ENCODE measurements around the gene IDUA. TPM values are rescaled to one million over a fixed set of nuclear protein-coding genes. Genes with fewer than 3 reads are reported as not detected.
"Not testable (repeated sequence)": the region's sequence is repeated elsewhere in the genome, so short reads cannot be mapped to it uniquely, and the experiment has no call there.

IDUA gene
- total RNA-seq: 10 to 100 TPM; 38.7 to 43.6 (median 43.0) TPM
- total RNA-seq (2013): 13.6 TPM

DNA sequence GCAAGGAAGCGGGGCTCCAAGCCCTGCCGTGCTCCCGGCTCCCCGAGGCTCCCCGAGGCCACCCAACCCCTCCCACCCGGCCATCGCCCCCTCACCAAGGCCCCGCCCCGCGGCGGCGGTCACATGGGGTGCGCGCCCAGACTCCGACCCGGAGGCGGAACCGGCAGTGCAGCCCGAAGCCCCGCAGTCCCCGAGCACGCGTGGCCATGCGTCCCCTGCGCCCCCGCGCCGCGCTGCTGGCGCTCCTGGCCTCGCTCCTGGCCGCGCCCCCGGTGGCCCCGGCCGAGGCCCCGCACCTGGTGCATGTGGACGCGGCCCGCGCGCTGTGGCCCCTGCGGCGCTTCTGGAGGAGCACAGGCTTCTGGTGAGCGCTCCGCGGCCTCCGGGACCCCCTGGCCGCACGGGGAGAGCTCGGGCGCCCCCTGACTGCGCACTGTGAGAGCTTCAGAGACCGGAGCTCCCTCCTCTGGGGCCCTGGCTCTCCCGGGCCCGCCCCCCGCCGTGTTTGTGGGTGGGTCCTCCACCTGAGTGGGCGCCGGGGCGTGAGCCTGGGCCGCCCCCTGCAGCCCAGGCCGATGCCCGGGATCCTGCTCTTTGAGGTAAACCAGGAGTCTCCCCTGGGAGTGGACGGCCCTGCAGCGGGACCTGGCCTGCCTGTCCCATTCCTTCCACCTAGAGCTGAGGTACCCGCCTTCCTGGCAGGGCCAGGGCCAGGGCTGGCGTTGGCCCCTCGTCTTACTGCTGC, at the start of gene IDUA:
IDUA (plus strand) TSS at position 166 of the 745 bp plus-strand sequence; CDS start at position 207, 41 bp downstream.
- H3K27ac ChIP-seq (ENCODE audit: low read length): peak within 1 kb of the TSS; percentile 70
- no peaks in the 10 kb centered on the region for H3K27me3 Mint-ChIP-seq (ENCODE audit: low read depth in 2 of 2)
- H3K4me1 ChIP-seq (ENCODE audit: control insufficient read depth, insufficient read depth, low read length): peaks cover 30% of the 10 kb centered on the region
- intact Hi-C loops (cut with micrococcal nuclease): loop anchor here (2.0 kb wide), 1 partner anchor 244 kb away; no protein-coding TSS in a partner anchor
- no peaks in the 10 kb centered on the region for H3K9me3 ChIP-seq (ENCODE audit: control insufficient read depth, insufficient read depth, low read length)
- no peaks in the 10 kb centered on the region for H3K27me3 ChIP-seq (ENCODE audit: control insufficient read depth, insufficient read depth, low read length)
- no peaks in the 10 kb centered on the region for H3K9me3 Mint-ChIP-seq
- peak within 1 kb of the TSS; percentile 80 to 81 for H3K27ac Mint-ChIP-seq
- DNase-seq (peak; percentile 77 to 92), ATAC-seq (peak; percentile 86 to 91 (median 86))
- TF ChIP-seq, protein P1, sequence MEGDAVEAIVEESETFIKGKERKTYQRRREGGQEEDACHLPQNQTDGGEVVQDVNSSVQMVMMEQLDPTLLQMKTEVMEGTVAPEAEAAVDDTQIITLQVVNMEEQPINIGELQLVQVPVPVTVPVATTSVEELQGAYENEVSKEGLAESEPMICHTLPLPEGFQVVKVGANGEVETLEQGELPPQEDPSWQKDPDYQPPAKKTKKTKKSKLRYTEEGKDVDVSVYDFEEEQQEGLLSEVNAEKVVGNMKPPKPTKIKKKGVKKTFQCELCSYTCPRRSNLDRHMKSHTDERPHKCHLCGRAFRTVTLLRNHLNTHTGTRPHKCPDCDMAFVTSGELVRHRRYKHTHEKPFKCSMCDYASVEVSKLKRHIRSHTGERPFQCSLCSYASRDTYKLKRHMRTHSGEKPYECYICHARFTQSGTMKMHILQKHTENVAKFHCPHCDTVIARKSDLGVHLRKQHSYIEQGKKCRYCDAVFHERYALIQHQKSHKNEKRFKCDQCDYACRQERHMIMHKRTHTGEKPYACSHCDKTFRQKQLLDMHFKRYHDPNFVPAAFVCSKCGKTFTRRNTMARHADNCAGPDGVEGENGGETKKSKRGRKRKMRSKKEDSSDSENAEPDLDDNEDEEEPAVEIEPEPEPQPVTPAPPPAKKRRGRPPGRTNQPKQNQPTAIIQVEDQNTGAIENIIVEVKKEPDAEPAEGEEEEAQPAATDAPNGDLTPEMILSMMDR (IDR thresholded peaks at IDR 0.05): peak; percentile 68
- peak within 1 kb of the TSS; percentile 73 for H3K4me3 ChIP-seq (ENCODE audit: low read length)
- WGBS (ENCODE audit: insufficient coverage): 1% methylated on average over 67 of the region's 69 CpGs
- H3K36me3 Mint-ChIP-seq: no peaks in the 10 kb centered on the region
- peaks cover 23 to 29% of the 10 kb centered on the region in 2 donors for H3K4me1 Mint-ChIP-seq
- H3K36me3 ChIP-seq (ENCODE audit: control insufficient read depth, insufficient read depth, low read length): peaks cover 5% of the 10 kb centered on the region
- peak within 1 kb of the TSS; percentile 93 for H3K4me3 Mint-ChIP-seq

- H3K9me3 ChIP-seq (ENCODE audit: control insufficient read depth, insufficient read depth, low read length); H3K9me3 Mint-ChIP-seq; H3K27ac ChIP-seq (ENCODE audit: low read length); H3K27ac Mint-ChIP-seq; H3K4me3 ChIP-seq (ENCODE audit: low read length); H3K27me3 Mint-ChIP-seq (ENCODE audit: low read depth in 2 of 2); H3K27me3 ChIP-seq (ENCODE audit: control insufficient read depth, insufficient read depth, low read length); ATAC-seq; H3K4me1 ChIP-seq (ENCODE audit: control insufficient read depth, insufficient read depth, low read length); H3K4me3 Mint-ChIP-seq; H3K4me1 Mint-ChIP-seq; H3K36me3 ChIP-seq (ENCODE audit: control insufficient read depth, insufficient read depth, low read length); intact Hi-C loops (cut with micrococcal nuclease); H3K36me3 Mint-ChIP-seq; DNase-seq: not testable (repeated sequence)
- 94% methylated on average over 3 of the region's 4 CpGs for WGBS (ENCODE audit: insufficient coverage)
Observed at GRCh38 chr4:939508-939907, 47.3 kb upstream of the IDUA start.

GRCh38 chr4:945274-946102, 41.4 kb upstream of the IDUA start:
- Histone ChIP-seq H3K36me3 (ENCODE audit: control insufficient read depth, insufficient read depth, low read length) (peaks cover 3% of the 10 kb centered on the region), H3K27me3 (ENCODE audit: control insufficient read depth, insufficient read depth, low read length) (no peaks in the 10 kb centered on the region), H3K4me3 (ENCODE audit: low read length) (no peak overlapping the region), H3K4me1 (ENCODE audit: control insufficient read depth, insufficient read depth, low read length) (peaks cover 11% of the 10 kb centered on the region), H3K9me3 (ENCODE audit: control insufficient read depth, insufficient read depth, low read length) (no peaks in the 10 kb centered on the region), H3K27ac (ENCODE audit: low read length) (no peak overlapping the region)
- no peak overlapping the region for H3K4me3 Mint-ChIP-seq
- intact Hi-C loops (cut with micrococcal nuclease): no loop called here
- H3K4me1 Mint-ChIP-seq: peaks cover 19 to 30% of the 10 kb centered on the region in 2 donors
- H3K36me3 Mint-ChIP-seq: no peaks in the 10 kb centered on the region
- TF ChIP-seq, protein P1 (IDR thresholded peaks at IDR 0.05): no peak
- no peaks in the 10 kb centered on the region for H3K9me3 Mint-ChIP-seq
- no peaks in the 10 kb centered on the region for H3K27me3 Mint-ChIP-seq (ENCODE audit: low read depth in 2 of 2)
- ATAC-seq: no peak
- H3K27ac Mint-ChIP-seq: no peak overlapping the region
- WGBS (ENCODE audit: insufficient coverage): 86% methylated on average over 28 of the region's 28 CpGs
- DNase-seq: no peak

GRCh38 chr4:946103-946450, 40.8 kb upstream of the IDUA start:
- Mint-ChIP-seq H3K27me3 (ENCODE audit: low read depth in 2 of 2) (no peaks in the 10 kb centered on the region), H3K36me3 (no peaks in the 10 kb centered on the region), H3K4me3 (no peak overlapping the region), H3K9me3 (no peaks in the 10 kb centered on the region), H3K4me1 (peaks cover 19 to 34% of the 10 kb centered on the region in 2 donors), H3K27ac (no peak overlapping the region)
- DNase-seq (no peak), ATAC-seq (no peak)
- intact Hi-C loops (cut with micrococcal nuclease): no loop called here
- no peak overlapping the region for H3K27ac ChIP-seq (ENCODE audit: low read length)
- no peaks in the 10 kb centered on the region for H3K27me3 ChIP-seq (ENCODE audit: control insufficient read depth, insufficient read depth, low read length)
- no peaks in the 10 kb centered on the region for H3K9me3 ChIP-seq (ENCODE audit: control insufficient read depth, insufficient read depth, low read length)
- no peak overlapping the region for H3K4me3 ChIP-seq (ENCODE audit: low read length)
- H3K4me1 ChIP-seq (ENCODE audit: control insufficient read depth, insufficient read depth, low read length): peaks cover 11% of the 10 kb centered on the region
- TF ChIP-seq, protein P1 (IDR thresholded peaks at IDR 0.05): no peak
- 80% methylated on average over 9 of the region's 9 CpGs for WGBS (ENCODE audit: insufficient coverage)
- H3K36me3 ChIP-seq (ENCODE audit: control insufficient read depth, insufficient read depth, low read length): peaks cover 4% of the 10 kb centered on the region
